ACC112 (cell line): Measurements from ENCODE around the gene ANKRD35.
A peak's percentile ranks its signal among the peaks of the same experiment; 100 is the strongest.
"Not testable (repeated sequence)": the region's sequence is repeated elsewhere in the genome, so short reads cannot be mapped to it uniquely, and the experiment has no call there.

Source experiments
- H2AFZ ChIP-seq: fragments of 200-600 bp; sonication (generic); one replicate; pipeline ENCODE4 v1.6.0; 2017; ENCODE audit warnings: antibody characterized with exemption, low read length; ENCODE audit not compliant: unreplicated experiment
- H3K27ac ChIP-seq: fragments of 200-600 bp; sonication (generic); 2 replicates; pipeline ENCODE4 v1.5.1; 2014; ENCODE audit warnings: low read depth, mild to moderate bottlenecking, antibody characterized with exemption, low read length, moderate library complexity
- H3K27me3 ChIP-seq: fragments of 200-600 bp; sonication (generic); 2 replicates; pipeline ENCODE4 v1.6.1; 2014; ENCODE audit warnings: mild to moderate bottlenecking, antibody characterized with exemption, low read length, moderate library complexity, mixed read lengths; ENCODE audit not compliant: insufficient read depth
- H3K36me3 ChIP-seq: fragments of 200-600 bp; sonication (generic); 2 replicates; pipeline ENCODE4 v1.6.1; 2016; ENCODE audit warnings: mild to moderate bottlenecking, antibody characterized with exemption, low read length, moderate library complexity, mixed read lengths; ENCODE audit not compliant: insufficient read depth
- H3K4me1 ChIP-seq: fragments of 200-600 bp; sonication (generic); one replicate; pipeline ENCODE4 v1.6.1; 2016; ENCODE audit warnings: low read length, mixed read lengths; ENCODE audit not compliant: insufficient read depth, unreplicated experiment, control insufficient read depth
- H3K4me3 ChIP-seq: fragments of 200-600 bp; sonication (generic); 2 replicates; pipeline ENCODE4 v1.5.1; 2014; ENCODE audit warnings: mild to moderate bottlenecking, low read depth, low read length
- H3K79me2 ChIP-seq: fragments of 200-600 bp; sonication (generic); one replicate; pipeline ENCODE4 v1.6.0; 2016; ENCODE audit warnings: low read length; ENCODE audit not compliant: control insufficient read depth, unreplicated experiment, insufficient read depth

ANKRD35 gene

GRCh38 chr1:145885738-145886287 lies at the start of gene ANKRD35:
TSS of gene ANKRD35 (minus strand) at chr1:145885866. CDS start at chr1:145885758, 108 bp downstream.
- H2AFZ ChIP-seq, result peak within 1 kb of the TSS; percentile 27
- peaks cover 20% of the 10 kb centered on the region for H3K4me1 ChIP-seq
- H3K79me2 ChIP-seq, result no peaks in the 10 kb centered on the region
- peak within 1 kb of the TSS; percentile 74 for H3K4me3 ChIP-seq
- no peak within 1 kb of the TSS for H3K27ac ChIP-seq
- no peaks in the 10 kb centered on the region for H3K27me3 ChIP-seq
- H3K36me3 ChIP-seq, result no peaks in the 10 kb centered on the region

GRCh38 chr1:145932522-145933009 lies 46.9 kb upstream of the ANKRD35 start:
- H3K4me1 ChIP-seq, H3K79me2 ChIP-seq, H3K27me3 ChIP-seq, H2AFZ ChIP-seq, H3K36me3 ChIP-seq, H3K27ac ChIP-seq, H3K4me3 ChIP-seq: not testable (repeated sequence)

GRCh38 chr1:145927916-145928643 lies 42.4 kb upstream of the ANKRD35 start:
- H3K4me3 ChIP-seq, result peak overlapping the region; percentile 88
- no peaks in the 10 kb centered on the region for H3K27me3 ChIP-seq
- H2AFZ ChIP-seq, result peak overlapping the region; percentile 73
- peak overlapping the region; percentile 88 for H3K27ac ChIP-seq
- peaks cover 15% of the 10 kb centered on the region for H3K79me2 ChIP-seq
- H3K36me3 ChIP-seq, result peaks cover 13% of the 10 kb centered on the region
- H3K4me1 ChIP-seq, result peaks cover 7% of the 10 kb centered on the region

- peak within 1 kb of the TSS; percentile 73 for H2AFZ ChIP-seq
Observed at GRCh38 chr1:145927063-145927886, 41.6 kb upstream of the ANKRD35 start, which contains the start of gene RBM8A. TSS of gene RBM8A (minus strand) at chr1:145927484. CDS start at chr1:145927426, 58 bp downstream.

GRCh38 chr1:145926686-145927062 lies 41.0 kb upstream of the ANKRD35 start:
- peaks cover 7% of the 10 kb centered on the region for H3K4me1 ChIP-seq
- no peaks in the 10 kb centered on the region for H3K27me3 ChIP-seq
- H2AFZ ChIP-seq, result peak overlapping the region; percentile 53
- peak overlapping the region; percentile 88 for H3K4me3 ChIP-seq
- H3K36me3 ChIP-seq, result peaks cover 13% of the 10 kb centered on the region
- peak overlapping the region; percentile 88 for H3K27ac ChIP-seq
- H3K79me2 ChIP-seq, result peaks cover 15% of the 10 kb centered on the region

More at GRCh38 chr1:145927063-145927886, 41.6 kb upstream of the ANKRD35 start, which contains the start of gene RBM8A:
- peaks cover 13% of the 10 kb centered on the region for H3K36me3 ChIP-seq
- H3K79me2 ChIP-seq, result peaks cover 15% of the 10 kb centered on the region
- peak within 1 kb of the TSS; percentile 88 for H3K4me3 ChIP-seq
- H3K27me3 ChIP-seq, result no peaks in the 10 kb centered on the region
- H3K4me1 ChIP-seq, result peaks cover 7% of the 10 kb centered on the region
- H3K27ac ChIP-seq, result peak within 1 kb of the TSS; percentile 88

GRCh38 chr1:145922266-145922665 lies 36.6 kb upstream of the ANKRD35 start:
- H3K27me3 ChIP-seq, result no peaks in the 10 kb centered on the region
- H3K27ac ChIP-seq, result no peak overlapping the region; the same call in 1 of the 2 replicates
- H2AFZ ChIP-seq, result no peak overlapping the region
- H3K4me1 ChIP-seq, result peaks cover 14% of the 10 kb centered on the region
- H3K4me3 ChIP-seq, result no peak overlapping the region
- peaks cover 13% of the 10 kb centered on the region for H3K36me3 ChIP-seq
- H3K79me2 ChIP-seq, result peaks cover 25% of the 10 kb centered on the region

- not testable (repeated sequence) for H3K4me3 ChIP-seq, H3K27me3 ChIP-seq, H3K4me1 ChIP-seq, H3K36me3 ChIP-seq, H3K27ac ChIP-seq, H2AFZ ChIP-seq
- peaks cover 10% of the 10 kb centered on the region for H3K79me2 ChIP-seq
Observed at GRCh38 chr1:145920297-145920696, 34.6 kb upstream of the ANKRD35 start.

GRCh38 chr1:145918992-145919939 lies 33.6 kb upstream of the ANKRD35 start:
- Histone ChIP-seq H3K27me3 (no peaks in the 10 kb centered on the region), H2AFZ (peak overlapping the region; percentile 100), H3K4me1 (peaks cover 7% of the 10 kb centered on the region)

GRCh38 chr1:145918144-145918991 lies 32.7 kb upstream of the ANKRD35 start, which contains the start of gene PEX11B:
TSS of gene PEX11B (minus strand) at chr1:145918717. CDS start at chr1:145918688, 29 bp downstream.
- Histone ChIP-seq H3K4me3 (peak within 1 kb of the TSS; percentile 98), H3K4me1 (peaks cover 7% of the 10 kb centered on the region), H3K27me3 (no peaks in the 10 kb centered on the region), H3K79me2 (peaks cover 10% of the 10 kb centered on the region), H3K27ac (peak within 1 kb of the TSS; percentile 68), H3K36me3 (peaks cover 7% of the 10 kb centered on the region), H2AFZ (peak within 1 kb of the TSS; percentile 100)

More at GRCh38 chr1:145918992-145919939, 33.6 kb upstream of the ANKRD35 start:
- Histone ChIP-seq H3K79me2 (peaks cover 10% of the 10 kb centered on the region), H3K4me3 (peak overlapping the region; percentile 98), H3K27ac (peak overlapping the region; percentile 68), H3K36me3 (peaks cover 8% of the 10 kb centered on the region)
